Central memory CD4-positive, alpha-beta T cell (primary cell): ENCODE data around the gene HMCN2.

ENCODE experiments used
- DNase-seq: peaks from one replicate; pipeline ENCODE4 v3.0.0; 2022

The HMCN2 gene

GRCh38 chr9:130454096-130454811 is 188.7 kb downstream of the HMCN2 start:
- no peak for DNase-seq

GRCh38 chr9:130454812-130455325 is 189.3 kb downstream of the HMCN2 start:
- no peak for DNase-seq

- no peak for DNase-seq
These were observed 192.7 kb downstream of the HMCN2 start for GRCh38 chr9:130458027-130458803.

- DNase-seq: no peak
These were observed 193.2 kb downstream of the HMCN2 start for GRCh38 chr9:130458804-130459067.

GRCh38 chr9:130459151-130459550 is 193.6 kb downstream of the HMCN2 start:
- DNase-seq: no peak

GRCh38 chr9:130459941-130460669 is 194.5 kb downstream of the HMCN2 start:
- no peak for DNase-seq

GRCh38 chr9:130461218-130461630 is 195.7 kb downstream of the HMCN2 start:
- DNase-seq: peak; percentile 51

GRCh38 chr9:130461731-130462130 is 196.2 kb downstream of the HMCN2 start:
- no peak for DNase-seq

GRCh38 chr9:130462685-130463540 is 197.4 kb downstream of the HMCN2 start:
- DNase-seq: no peak

GRCh38 chr9:130463763-130464745 is 198.5 kb downstream of the HMCN2 start:
- no peak for DNase-seq

- DNase-seq: no peak
These were observed 200.0 kb downstream of the HMCN2 start for GRCh38 chr9:130465383-130466096.

- no peak for DNase-seq
These were observed 201.1 kb downstream of the HMCN2 start for GRCh38 chr9:130466537-130467217.

GRCh38 chr9:130467316-130467715 is 201.8 kb downstream of the HMCN2 start:
- no peak for DNase-seq

GRCh38 chr9:130468566-130468965 is 203.0 kb downstream of the HMCN2 start:
- DNase-seq: no peak

GRCh38 chr9:130470269-130470668 is 204.7 kb downstream of the HMCN2 start:
- no peak for DNase-seq

GRCh38 chr9:130470950-130471349 is 205.4 kb downstream of the HMCN2 start:
- no peak for DNase-seq

GRCh38 chr9:130471411-130472183 is 206.0 kb downstream of the HMCN2 start:
- no peak for DNase-seq

GRCh38 chr9:130472184-130472705 is 206.7 kb downstream of the HMCN2 start:
- DNase-seq: no peak

- DNase-seq: no peak
These were observed 207.4 kb downstream of the HMCN2 start for GRCh38 chr9:130473009-130473408.
